Small intestine (tissue), 16 donors: ENCODE results near the gene FBXO24. TPM values are rescaled to one million over a fixed set of nuclear protein-coding genes. Genes with fewer than 3 reads are reported as not detected.
"Not testable (repeated sequence)": the region's sequence is repeated elsewhere in the genome, so short reads cannot be mapped to it uniquely, and the experiment has no call there.

Experiments used
- DNase-seq, 2 donors: peaks; one replicate each; pipeline versions ENCODE4 v3.0.0 to v3.0.0-alpha.2; 2013
- FAIRE-seq: peaks from 2 replicates; lab custom pipeline; 2012; peaks lifted over from hg19 to GRCh38; lab: Jason Lieb, UNC
- H3K27ac ChIP-seq, 3 donors: one replicate each; pipeline ENCODE4 v1.5.1; 2013; ENCODE audit warnings: low read length in 2 of 3, mild to moderate bottlenecking in 2 of 3, control low read depth in 1 of 3, inconsistent platforms in 1 of 3, low read depth in 1 of 3, moderate library complexity in 1 of 3
- H3K27me3 ChIP-seq, 3 donors: one replicate each; pipeline ENCODE4 v1.6.1; 2013; ENCODE audit warnings: low read length in 3 of 3, inconsistent platforms in 1 of 3; ENCODE audit not compliant: control insufficient read depth in 3 of 3, insufficient read depth in 3 of 3
- H3K36me3 ChIP-seq, 3 donors: one replicate each; pipeline ENCODE4 v1.6.1; 2013; ENCODE audit warnings: low read length in 3 of 3, inconsistent platforms in 1 of 3, low read depth in 1 of 3, mild to moderate bottlenecking in 1 of 3, moderate library complexity in 1 of 3; ENCODE audit not compliant: control insufficient read depth in 3 of 3, insufficient read depth in 2 of 3
- H3K4me1 ChIP-seq, 3 donors: one replicate each; pipeline ENCODE4 v1.6.1; 2013; ENCODE audit warnings: low read length in 2 of 3, inconsistent platforms in 1 of 3, low read depth in 1 of 3, mild to moderate bottlenecking in 1 of 3, moderate library complexity in 1 of 3; ENCODE audit not compliant: control insufficient read depth in 3 of 3, insufficient read depth in 2 of 3
- H3K4me3 ChIP-seq, 3 donors: one replicate each; pipeline ENCODE4 v1.5.1; 2013; ENCODE audit warnings: low read length in 3 of 3, control low read depth in 1 of 3, inconsistent platforms in 1 of 3, low read depth in 1 of 3, mild to moderate bottlenecking in 1 of 3, moderate library complexity in 1 of 3
- H3K9me3 ChIP-seq, 2 donors: one replicate each; pipeline ENCODE4 v1.6.1; 2013; ENCODE audit warnings: low read depth in 1 of 2, low read length in 1 of 2; ENCODE audit not compliant: control insufficient read depth in 2 of 2, insufficient read depth in 1 of 2
- WGBS, 3 donors: extraction: QIAGEN DNeasy Blood & Tissue Kit; methylation state at CpG; one replicate each; pipeline ENCODE4 v1.1.7; 2013; 5-methylcytosine and 5-hydroxymethylcytosine counted together
- long read RNA-seq, 10 donors: transcript quantifications; one replicate each; lab custom pipeline, GENCODE V29; 2026
- polyA plus RNA-seq, 4 donors: library from polyadenylated mRNA; stranded (reverse) in 3 of 4; unstranded in 1 of 4; fragments of 200-250 nt in 3 of 4; fragments of 120-200 nt in 1 of 4; gene quantifications; one replicate each; pipeline versions ENCODE4 v1.2.1 to v1.2.3, GENCODE V29; 2013
- donor health status: healthy with polysubstance abuse.
- donor health status: control.
- donor health status: control.
- donor health status: Bipolar disorder and iron deficiency.
- donor health status: healthy.

Gene FBXO24
- polyA plus RNA-seq = 1 to 10 TPM in 1 of 4 donors, under 1 TPM in 1, not detected in 2; 0.55 to 1.1 TPM
- long read RNA-seq, donor 1 = 0 reads
- long read RNA-seq, donor 2 = 0 reads
- long read RNA-seq, donor 3 = 0 reads
- long read RNA-seq, donor 4 = 0 reads
- long read RNA-seq, donor 5 = 0 reads
- long read RNA-seq, donor 6 = 0 reads
- long read RNA-seq, donor 7 = 0 reads
- long read RNA-seq, donor 8 = 0 reads
- long read RNA-seq, donor 9 = 0 reads
- long read RNA-seq, donor 10, partial matches to known transcripts = 6 of 6 reads
- long read RNA-seq, donor 10, other reads (novel, unspliced or antisense) = 0 of 6 reads

GRCh38 chr7:100586266-100587025 lies at the start of gene FBXO24:
TSS of gene FBXO24 (plus strand) at chr7:100586328. CDS start at chr7:100586626, 298 bp downstream.
- peak within 1 kb of the TSS; percentile 97 to 98 (median 97) for H3K27ac ChIP-seq
- peaks cover 3 to 27% (median 7%) of the 10 kb centered on the region in 3 donors for H3K36me3 ChIP-seq
- peak; percentile 97 for FAIRE-seq
- H3K9me3 ChIP-seq = no peaks in the 10 kb centered on the region
- WGBS, 3 donors = 0 to 1% (median 1%) methylated on average over 46 to 53 of the region's 53 CpGs
- DNase-seq = peak; percentile 100
- H3K4me1 ChIP-seq = peaks cover 0 to 40% (median 0%) of the 10 kb centered on the region in 3 donors
- peak within 1 kb of the TSS; percentile 79 to 88 (median 83) for H3K4me3 ChIP-seq
- H3K27me3 ChIP-seq = peaks cover 0 to 13% (median 0%) of the 10 kb centered on the region in 3 donors

- FAIRE-seq, H3K4me3 ChIP-seq, H3K27ac ChIP-seq, H3K9me3 ChIP-seq, H3K36me3 ChIP-seq, DNase-seq, H3K27me3 ChIP-seq: not testable (repeated sequence)
- peaks cover 0 to 40% (median 5%) of the 10 kb centered on the region in 3 donors for H3K4me1 ChIP-seq
- 82 to 88% (median 83%) methylated on average over 2 of the region's 2 CpGs for WGBS, 3 donors
Measured at GRCh38 chr7:100536695-100537094, 49.4 kb upstream of the FBXO24 start.

- H3K4me3 ChIP-seq = peak overlapping the region in 2 of 3 donors; percentile 4
Measured at GRCh38 chr7:100538348-100538653, 47.8 kb upstream of the FBXO24 start.

GRCh38 chr7:100538654-100539435 lies 47.3 kb upstream of the FBXO24 start, which contains the start of gene AGFG2:
TSS of gene AGFG2 (plus strand) at chr7:100539203. CDS start at chr7:100539347, 144 bp downstream.
- Histone ChIP-seq H3K36me3 (no peaks in the 10 kb centered on the region), H3K9me3 (no peaks in the 10 kb centered on the region), H3K27me3 (no peaks in the 10 kb centered on the region), H3K27ac (peak within 1 kb of the TSS; percentile 28 to 76 (median 72)), H3K4me1 (peaks cover under 1 to 27% (median 8%) of the 10 kb centered on the region in 3 donors), H3K4me3 (peak within 1 kb of the TSS; percentile 63 to 90 (median 65))
- 0% methylated on average over 40 to 60 of the region's 60 CpGs for WGBS, 3 donors
- FAIRE-seq = peak; percentile 33
- DNase-seq = peak; percentile 100

More at GRCh38 chr7:100538348-100538653, 47.8 kb upstream of the FBXO24 start:
- Histone ChIP-seq H3K27ac (peak overlapping the region in 2 of 3 donors; percentile 7 to 72), H3K9me3 (no peaks in the 10 kb centered on the region), H3K27me3 (no peaks in the 10 kb centered on the region), H3K4me1 (peaks cover 0 to 30% (median 5%) of the 10 kb centered on the region in 3 donors), H3K36me3 (no peaks in the 10 kb centered on the region)
- DNase-seq (no peak), FAIRE-seq (no peak)
- WGBS, 3 donors = 5 to 6% (median 6%) methylated on average over 8 of the region's 8 CpGs

GRCh38 chr7:100539436-100540006 lies 46.6 kb upstream of the FBXO24 start:
- H3K9me3 ChIP-seq = no peaks in the 10 kb centered on the region
- H3K27ac ChIP-seq = peak overlapping the region; percentile 28 to 76 (median 66)
- DNase-seq = no peak
- peaks cover 7 to 32% (median 12%) of the 10 kb centered on the region in 3 donors for H3K4me1 ChIP-seq
- no peak for FAIRE-seq
- no peaks in the 10 kb centered on the region for H3K27me3 ChIP-seq
- no peaks in the 10 kb centered on the region for H3K36me3 ChIP-seq
- WGBS, 3 donors = 0 to 1% (median 0%) methylated on average over 32 to 44 of the region's 44 CpGs
- peak overlapping the region; percentile 63 to 90 (median 65) for H3K4me3 ChIP-seq

- no peaks in the 10 kb centered on the region for H3K36me3 ChIP-seq
- no peak for FAIRE-seq
- H3K27me3 ChIP-seq = no peaks in the 10 kb centered on the region
- H3K27ac ChIP-seq = peak overlapping the region in 2 of 3 donors; percentile 31 to 55
- peaks cover 13 to 34% (median 14%) of the 10 kb centered on the region in 3 donors for H3K4me1 ChIP-seq
- peak overlapping the region; percentile 63 to 90 (median 65) for H3K4me3 ChIP-seq
- WGBS, 3 donors = 3 to 36% (median 8%) methylated on average over 6 of the region's 6 CpGs
- H3K9me3 ChIP-seq = no peaks in the 10 kb centered on the region
- peak; percentile 87 to 93 for DNase-seq
Measured at GRCh38 chr7:100540073-100540723, 45.9 kb upstream of the FBXO24 start.

GRCh38 chr7:100541309-100541708 lies 44.8 kb upstream of the FBXO24 start:
- peaks cover 18 to 46% (median 21%) of the 10 kb centered on the region in 3 donors for H3K4me1 ChIP-seq
- not testable (repeated sequence) for H3K4me3 ChIP-seq, FAIRE-seq, H3K27me3 ChIP-seq, DNase-seq, H3K9me3 ChIP-seq, H3K27ac ChIP-seq, H3K36me3 ChIP-seq
- 58 to 80% (median 67%) methylated on average over 7 of the region's 7 CpGs for WGBS, 3 donors
